Measurements from ENCODE around the gene MYO7A.

GRCh38 chr11:77180346-77180745 lies 52.3 kb downstream of the MYO7A start:
- TF ChIP-seq CTCF (IDR thresholded peaks at IDR 0.05): no peak
- no peak for TF ChIP-seq POLR2A (IDR thresholded peaks at IDR 0.05)
